Measurements from ENCODE around the gene CCDC190. TPM values are rescaled to one million over a fixed set of nuclear protein-coding genes. Genes with fewer than 3 reads are reported as not detected.

Gene CCDC190
- total and polyA plus RNA-seq, 9 of the 15 experiments (the other 6 are each of a cell fraction or from before 2014, with no cell fraction given), result not detected

DNA sequence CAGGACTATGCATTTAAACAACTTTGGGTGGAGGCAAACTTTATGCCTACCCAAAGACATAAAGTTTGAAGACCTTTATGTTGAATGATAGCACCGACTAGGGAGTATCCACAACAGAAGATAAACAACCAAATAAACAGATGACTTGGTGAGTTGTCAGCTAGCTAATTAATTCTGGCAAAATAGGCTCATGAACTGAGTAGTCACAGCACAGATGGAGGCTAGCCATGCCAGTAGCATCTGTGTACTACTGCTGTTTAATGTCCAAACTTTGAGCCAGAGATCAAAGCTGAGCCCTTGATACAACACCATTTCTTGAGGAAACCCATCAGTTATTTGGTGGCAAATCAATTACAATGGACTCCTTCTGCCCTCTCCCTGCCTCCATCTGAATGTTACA is 40.3 kb upstream of the CCDC190 start:
- no peaks in the 10 kb centered on the region; a peak in 1 of 5 replicates for H3K4me1 ChIP-seq (replicated peaks in 1 of 2; ENCODE audit: control insufficient read depth in 2 of 2, insufficient read depth in 2 of 2, low read length in 2 of 2)
- H4K20me1 ChIP-seq (replicated peaks; ENCODE audit: control insufficient read depth, insufficient read depth, low read length), result no peaks in the 10 kb centered on the region
- POLR2A ChIA-PET, result interaction anchor here (1.5 kb wide), 1 partner anchor 10 kb away, joined by 3 read pairs; no protein-coding TSS in a partner anchor
- CTCF ChIA-PET (ENCODE audit: low intra/inter-chr PET ratio), result no interaction called here
- H3K36me3 ChIP-seq (ENCODE audit: control insufficient read depth, insufficient read depth, low read length), result no peaks in the 10 kb centered on the region
- ATAC-seq (no peak), DNase-seq (ENCODE audit: extremely low read depth in 1 of 4, low spot score in 3 of 4) (no peak), FAIRE-seq (no peak)
- in situ Hi-C loops (cut with MboI) (no loop called here), intact Hi-C loops (cut with micrococcal nuclease) (no loop called here)
- H3K4me3 ChIP-seq, result no peak overlapping the region
- no peak overlapping the region for H3K27ac ChIP-seq (ENCODE audit: extremely low read depth, low read depth, low read length)
- no TSS peak for BruUV-seq (replicated peaks)
- H3K79me2 ChIP-seq (ENCODE audit: control insufficient read depth, insufficient read depth, low read length), result no peaks in the 10 kb centered on the region
- H3K4me2 ChIP-seq (ENCODE audit: insufficient read depth, low read length), result no peak overlapping the region
- H3K27me3 ChIP-seq (ENCODE audit: control insufficient read depth in 2 of 2, insufficient read depth in 2 of 2, low read length in 2 of 2), result no peaks in the 10 kb centered on the region; a peak in 2 of 5 replicates
- WGBS (ENCODE audit: insufficient coverage, low coverage, missing lambda C conversion rate), result 0% methylated on average over 1 of the region's 1 CpG
- no peaks in the 10 kb centered on the region for H3K9me1 ChIP-seq (ENCODE audit: control insufficient read depth, insufficient read depth, low read length)
- no peak overlapping the region for H2AFZ ChIP-seq (ENCODE audit: low read depth, low read length)
- no peaks in the 10 kb centered on the region for H3K9me3 ChIP-seq (replicated peaks; ENCODE audit: control insufficient read depth, insufficient read depth, low read depth, low read length)
- no peak overlapping the region for H3K9ac ChIP-seq (ENCODE audit: insufficient read depth in 1 of 2, low read depth in 2 of 2, low read length in 2 of 2)
- TF ChIP-seq ZNF707 (CRISPR knock-in tag; conservative IDR thresholded peaks at IDR 0.05) (no peak), NKRF (IDR thresholded peaks at IDR 0.05; ENCODE audit: borderline replicate concordance) (no peak), ZNF586 (CRISPR knock-in tag; conservative IDR thresholded peaks at IDR 0.05) (no peak), ATF2 (CRISPR knock-in tag; IDR thresholded peaks at IDR 0.05) (no peak), ZFP36 (IDR thresholded peaks at IDR 0.05; ENCODE audit: low read depth, low read length, partially characterized antibody) (no peak), KAT8 (IDR thresholded peaks at IDR 0.05; ENCODE audit: low read depth) (no peak), ZNF609 (CRISPR knock-in tag; IDR thresholded peaks at IDR 0.05; ENCODE audit: borderline replicate concordance) (no peak), C11orf30 (IDR thresholded peaks at IDR 0.05; ENCODE audit: low read depth) (no peak), TSC22D4 (tag; IDR thresholded peaks at IDR 0.05) (no peak), ZNF695 (CRISPR knock-in tag; IDR thresholded peaks at IDR 0.05) (no peak), NR4A1 (CRISPR knock-in tag; IDR thresholded peaks at IDR 0.05) (no peak), NR4A1 (tag; IDR thresholded peaks at IDR 0.05) (no peak), LEF1 (IDR thresholded peaks at IDR 0.05) (no peak), FOSL1 (tag; conservative IDR thresholded peaks at IDR 0.05) (no peak)
- TF ChIP-seq, protein P1, sequence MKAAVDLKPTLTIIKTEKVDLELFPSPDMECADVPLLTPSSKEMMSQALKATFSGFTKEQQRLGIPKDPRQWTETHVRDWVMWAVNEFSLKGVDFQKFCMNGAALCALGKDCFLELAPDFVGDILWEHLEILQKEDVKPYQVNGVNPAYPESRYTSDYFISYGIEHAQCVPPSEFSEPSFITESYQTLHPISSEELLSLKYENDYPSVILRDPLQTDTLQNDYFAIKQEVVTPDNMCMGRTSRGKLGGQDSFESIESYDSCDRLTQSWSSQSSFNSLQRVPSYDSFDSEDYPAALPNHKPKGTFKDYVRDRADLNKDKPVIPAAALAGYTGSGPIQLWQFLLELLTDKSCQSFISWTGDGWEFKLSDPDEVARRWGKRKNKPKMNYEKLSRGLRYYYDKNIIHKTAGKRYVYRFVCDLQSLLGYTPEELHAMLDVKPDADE (conservative IDR thresholded peaks at IDR 0.05; ENCODE audit: control insufficient read depth, low read depth, low read length), result no peak

All from K562 (cell line).